A673 (cell line): ENCODE measurements around the gene CALHM5.

Source experiments
- EZH2 ChIP-seq: fragments of 200-600 bp; sonication (generic); IDR thresholded peaks from 2 replicates; pipeline ENCODE4 v1.6.1; 2017; ENCODE audit warnings: borderline replicate concordance, low read depth, mild to moderate bottlenecking, mixed read lengths, antibody characterized with exemption, low read length; ENCODE audit not compliant: poor library complexity, severe bottlenecking
- TF ChIP-seq, protein P1 (sequence below): fragments of 300-800, 200-600 bp; sonication (generic); conservative IDR thresholded peaks from 2 replicates; pipeline ENCODE4 v1.5.1; 2017; ENCODE audit warnings: low read depth, mild to moderate bottlenecking, antibody characterized with exemption, low read length, moderate library complexity, mixed read lengths

GRCh38 chr6:116564311-116564710, 52.9 kb downstream of the CALHM5 start:
- TF ChIP-seq, protein P1, sequence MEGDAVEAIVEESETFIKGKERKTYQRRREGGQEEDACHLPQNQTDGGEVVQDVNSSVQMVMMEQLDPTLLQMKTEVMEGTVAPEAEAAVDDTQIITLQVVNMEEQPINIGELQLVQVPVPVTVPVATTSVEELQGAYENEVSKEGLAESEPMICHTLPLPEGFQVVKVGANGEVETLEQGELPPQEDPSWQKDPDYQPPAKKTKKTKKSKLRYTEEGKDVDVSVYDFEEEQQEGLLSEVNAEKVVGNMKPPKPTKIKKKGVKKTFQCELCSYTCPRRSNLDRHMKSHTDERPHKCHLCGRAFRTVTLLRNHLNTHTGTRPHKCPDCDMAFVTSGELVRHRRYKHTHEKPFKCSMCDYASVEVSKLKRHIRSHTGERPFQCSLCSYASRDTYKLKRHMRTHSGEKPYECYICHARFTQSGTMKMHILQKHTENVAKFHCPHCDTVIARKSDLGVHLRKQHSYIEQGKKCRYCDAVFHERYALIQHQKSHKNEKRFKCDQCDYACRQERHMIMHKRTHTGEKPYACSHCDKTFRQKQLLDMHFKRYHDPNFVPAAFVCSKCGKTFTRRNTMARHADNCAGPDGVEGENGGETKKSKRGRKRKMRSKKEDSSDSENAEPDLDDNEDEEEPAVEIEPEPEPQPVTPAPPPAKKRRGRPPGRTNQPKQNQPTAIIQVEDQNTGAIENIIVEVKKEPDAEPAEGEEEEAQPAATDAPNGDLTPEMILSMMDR = no peak
- TF ChIP-seq EZH2 = no peak
